ENCODE results near the gene AAMDC.
"Not testable (repeated sequence)": the region's sequence is repeated elsewhere in the genome, so short reads cannot be mapped to it uniquely, and the experiment has no call there.

The AAMDC gene

GRCh38 chr11:77857906-77858457 lies 37.0 kb downstream of the AAMDC start:
- not testable (repeated sequence) for H3K9me3 Mint-ChIP-seq; H3K4me3 Mint-ChIP-seq; DNase-seq (ENCODE audit: low spot score in 2 of 2); H3K4me1 Mint-ChIP-seq; ATAC-seq; H3K27ac Mint-ChIP-seq; H3K36me3 Mint-ChIP-seq

DNA sequence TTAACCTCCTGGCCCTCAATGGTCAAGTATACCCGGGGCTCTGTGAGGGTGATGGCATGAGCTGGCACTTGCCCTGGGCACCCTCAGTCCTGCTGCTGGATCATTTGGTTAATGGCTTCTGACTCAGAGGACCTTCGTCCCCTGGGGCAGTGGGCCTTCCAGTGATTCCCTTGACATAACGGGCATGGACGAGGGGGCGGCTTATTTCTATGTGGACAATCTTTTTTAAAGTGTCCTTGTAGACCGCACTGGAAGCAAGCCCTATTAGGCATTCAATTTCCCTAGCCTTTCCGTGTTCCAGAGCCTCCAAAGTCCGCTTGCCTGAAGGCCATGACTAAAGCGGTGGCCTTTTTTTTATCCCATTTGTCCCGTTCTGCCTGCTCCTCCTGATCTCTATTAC lies 40.5 kb downstream of the AAMDC start:
- not testable (repeated sequence) for DNase-seq (ENCODE audit: low spot score in 2 of 2); ATAC-seq; H3K27ac Mint-ChIP-seq; H3K9me3 Mint-ChIP-seq; H3K4me3 Mint-ChIP-seq; H3K4me1 Mint-ChIP-seq; H3K36me3 Mint-ChIP-seq

GRCh38 chr11:77865805-77866204 lies 44.9 kb downstream of the AAMDC start:
- Mint-ChIP-seq H3K36me3 (peaks cover 7% of the 10 kb centered on the region), H3K4me3 (no peak overlapping the region), H3K27ac (no peak overlapping the region), H3K4me1 (no peaks in the 10 kb centered on the region), H3K9me3 (no peaks in the 10 kb centered on the region)
- ATAC-seq (no peak), DNase-seq (ENCODE audit: low spot score in 2 of 2) (no peak)

- H3K27ac Mint-ChIP-seq = no peak overlapping the region
- no peak for ATAC-seq
- DNase-seq (ENCODE audit: low spot score in 2 of 2) = no peak
- H3K4me3 Mint-ChIP-seq = no peak overlapping the region
- no peaks in the 10 kb centered on the region for H3K4me1 Mint-ChIP-seq
- H3K9me3 Mint-ChIP-seq = no peaks in the 10 kb centered on the region
- peaks cover 11% of the 10 kb centered on the region for H3K36me3 Mint-ChIP-seq
Measured at GRCh38 chr11:77866336-77866735, 45.4 kb downstream of the AAMDC start.

DNA sequence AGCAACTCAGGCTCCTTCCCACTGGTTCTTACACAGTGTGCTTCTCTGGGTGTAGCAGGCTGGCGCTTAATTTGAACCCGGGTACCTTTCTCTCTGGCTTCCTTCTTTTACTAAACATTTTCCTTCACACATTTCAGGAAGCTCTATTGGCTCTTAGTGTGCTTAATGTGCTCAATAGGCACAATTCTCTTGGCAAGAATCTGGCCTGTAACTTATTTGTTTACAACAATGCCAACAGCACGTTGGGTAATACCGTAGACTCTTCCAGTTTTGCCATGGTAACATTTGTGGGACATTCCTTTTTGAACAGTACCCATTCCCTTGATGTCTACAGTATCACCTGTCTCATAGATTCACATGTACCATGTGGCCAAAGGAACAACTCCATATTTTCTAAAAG lies 47.8 kb downstream of the AAMDC start:
- Mint-ChIP-seq H3K36me3 (peaks cover 19% of the 10 kb centered on the region), H3K4me1 (no peaks in the 10 kb centered on the region), H3K27ac (no peak overlapping the region), H3K9me3 (no peaks in the 10 kb centered on the region), H3K4me3 (no peak overlapping the region)
- ATAC-seq (no peak), DNase-seq (ENCODE audit: low spot score in 2 of 2) (no peak)

GRCh38 chr11:77871855-77872254 lies 50.9 kb downstream of the AAMDC start:
- Mint-ChIP-seq H3K36me3 (peaks cover 29% of the 10 kb centered on the region), H3K4me1 (no peaks in the 10 kb centered on the region), H3K4me3 (no peak overlapping the region), H3K9me3 (no peaks in the 10 kb centered on the region), H3K27ac (no peak overlapping the region)
- DNase-seq (ENCODE audit: low spot score in 2 of 2) = no peak
- ATAC-seq = no peak

- ATAC-seq = no peak
- peaks cover 39% of the 10 kb centered on the region for H3K36me3 Mint-ChIP-seq
- H3K9me3 Mint-ChIP-seq = no peaks in the 10 kb centered on the region
- DNase-seq (ENCODE audit: low spot score in 2 of 2) = no peak
- no peaks in the 10 kb centered on the region for H3K4me1 Mint-ChIP-seq
- no peak overlapping the region for H3K4me3 Mint-ChIP-seq
- H3K27ac Mint-ChIP-seq = no peak overlapping the region
Measured at GRCh38 chr11:77873345-77873744, 52.4 kb downstream of the AAMDC start.

- ATAC-seq = no peak
- peaks cover 44% of the 10 kb centered on the region for H3K36me3 Mint-ChIP-seq
Measured at GRCh38 chr11:77874206-77874605, 53.3 kb downstream of the AAMDC start.

DNA sequence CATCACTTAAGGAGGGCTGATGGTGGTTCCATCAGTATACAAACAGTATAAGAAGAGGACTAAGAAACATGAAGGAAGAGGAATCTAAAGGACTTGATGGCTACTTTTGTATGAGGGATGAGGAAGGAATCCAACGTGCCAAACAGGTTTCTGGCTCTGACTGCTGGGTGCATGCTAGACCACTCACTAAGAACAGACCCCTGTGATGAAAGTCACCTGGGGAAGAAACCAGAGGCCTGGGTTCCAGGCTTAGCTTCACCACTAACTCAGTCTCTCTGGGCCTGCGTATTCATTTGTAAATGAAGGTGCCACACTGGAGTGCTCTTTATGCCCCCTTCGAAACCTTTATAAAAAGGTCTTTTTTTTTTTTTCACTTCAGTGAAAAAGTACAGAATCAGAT lies 55.1 kb downstream of the AAMDC start:
- Mint-ChIP-seq H3K4me1 (peaks cover 9% of the 10 kb centered on the region), H3K4me3 (no peak overlapping the region), H3K36me3 (peaks cover 58% of the 10 kb centered on the region), H3K27ac (no peak overlapping the region), H3K9me3 (no peaks in the 10 kb centered on the region)
- ATAC-seq = no peak
- DNase-seq (ENCODE audit: low spot score in 2 of 2) = no peak

More at GRCh38 chr11:77874206-77874605, 53.3 kb downstream of the AAMDC start:
- Mint-ChIP-seq H3K27ac (no peak overlapping the region), H3K4me1 (no peaks in the 10 kb centered on the region), H3K9me3 (no peaks in the 10 kb centered on the region), H3K4me3 (no peak overlapping the region)
- no peak for DNase-seq (ENCODE audit: low spot score in 2 of 2)

- not testable (repeated sequence) for H3K27ac Mint-ChIP-seq; H3K4me1 Mint-ChIP-seq; H3K4me3 Mint-ChIP-seq; H3K9me3 Mint-ChIP-seq; DNase-seq (ENCODE audit: low spot score in 2 of 2); ATAC-seq
- H3K36me3 Mint-ChIP-seq = peaks cover 69% of the 10 kb centered on the region
Measured at GRCh38 chr11:77878247-77878646, 57.3 kb downstream of the AAMDC start.

GRCh38 chr11:77879218-77879617 lies 58.3 kb downstream of the AAMDC start:
- H3K27ac Mint-ChIP-seq = peak overlapping the region; percentile 78

DNA sequence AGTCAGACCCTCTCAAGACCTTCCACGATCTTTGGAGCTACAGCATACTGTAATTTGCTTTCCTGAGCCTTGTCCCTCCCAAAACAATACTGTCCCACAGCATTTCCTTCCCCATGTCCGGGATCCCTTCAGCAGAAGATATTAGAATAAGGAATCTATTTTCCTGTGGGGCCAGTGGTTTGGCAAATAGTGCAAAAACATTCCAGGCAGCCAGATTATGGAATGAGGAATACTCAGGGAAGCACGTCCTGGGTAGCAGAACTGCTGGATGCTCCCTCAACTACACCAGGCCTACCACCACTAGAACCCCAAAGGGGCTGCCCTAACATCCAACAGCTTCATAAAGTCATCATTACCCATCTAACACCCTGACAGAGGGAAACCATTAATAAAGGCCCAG lies 61.5 kb downstream of the AAMDC start:
- Mint-ChIP-seq H3K36me3 (peaks cover 88% of the 10 kb centered on the region), H3K4me3 (no peak overlapping the region), H3K4me1 (peaks cover 9% of the 10 kb centered on the region), H3K27ac (peak overlapping the region; percentile 14), H3K9me3 (no peaks in the 10 kb centered on the region)
- DNase-seq (ENCODE audit: low spot score in 2 of 2) = no peak
- no peak for ATAC-seq

More at GRCh38 chr11:77879218-77879617, 58.3 kb downstream of the AAMDC start:
- H3K4me1 Mint-ChIP-seq = peaks cover 9% of the 10 kb centered on the region
- DNase-seq (ENCODE audit: low spot score in 2 of 2) = no peak
- peak; percentile 37 for ATAC-seq
- no peak overlapping the region for H3K4me3 Mint-ChIP-seq
- H3K36me3 Mint-ChIP-seq = peaks cover 79% of the 10 kb centered on the region
- no peaks in the 10 kb centered on the region for H3K9me3 Mint-ChIP-seq

GRCh38 chr11:77883775-77884174 lies 62.8 kb downstream of the AAMDC start:
- H3K9me3 Mint-ChIP-seq = no peaks in the 10 kb centered on the region
- ATAC-seq = no peak

GRCh38 chr11:77884186-77884828 lies 63.4 kb downstream of the AAMDC start:
- peak overlapping the region; percentile 81 for H3K27ac Mint-ChIP-seq
- peaks cover 9% of the 10 kb centered on the region for H3K4me1 Mint-ChIP-seq
- no peak overlapping the region for H3K4me3 Mint-ChIP-seq
- peaks cover 70% of the 10 kb centered on the region for H3K36me3 Mint-ChIP-seq
- H3K9me3 Mint-ChIP-seq = no peaks in the 10 kb centered on the region
- ATAC-seq (no peak), DNase-seq (ENCODE audit: low spot score in 2 of 2) (no peak)

More at GRCh38 chr11:77883775-77884174, 62.8 kb downstream of the AAMDC start:
- peaks cover 75% of the 10 kb centered on the region for H3K36me3 Mint-ChIP-seq
- H3K4me1 Mint-ChIP-seq = peaks cover 9% of the 10 kb centered on the region
- H3K27ac Mint-ChIP-seq = no peak overlapping the region
- H3K4me3 Mint-ChIP-seq = no peak overlapping the region
- DNase-seq (ENCODE audit: low spot score in 2 of 2) = no peak

DNA sequence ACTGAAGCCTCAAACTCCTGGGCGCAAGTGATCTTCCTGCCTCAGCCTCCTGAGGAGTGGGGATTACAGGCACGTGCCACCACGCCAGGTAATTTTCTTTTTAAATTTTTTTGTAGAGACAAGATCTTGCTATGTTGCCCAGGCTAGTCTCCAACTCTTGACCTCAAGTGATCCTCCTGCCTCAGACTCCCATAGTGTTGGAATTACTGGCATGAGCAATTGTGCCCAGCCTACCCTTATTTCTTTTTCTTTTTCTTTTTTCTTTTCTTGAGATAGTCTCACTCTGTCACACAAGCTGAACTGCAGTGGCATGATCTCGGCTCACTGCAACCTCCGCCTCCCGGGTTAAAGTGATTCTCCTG lies 63.9 kb downstream of the AAMDC start:
- ATAC-seq (no peak), DNase-seq (ENCODE audit: low spot score in 2 of 2) (no peak)
- peaks cover 66% of the 10 kb centered on the region for H3K36me3 Mint-ChIP-seq
- no peaks in the 10 kb centered on the region for H3K9me3 Mint-ChIP-seq
- no peak overlapping the region for H3K4me3 Mint-ChIP-seq
- peaks cover 5% of the 10 kb centered on the region for H3K4me1 Mint-ChIP-seq
- H3K27ac Mint-ChIP-seq = peak overlapping the region; percentile 81

DNA sequence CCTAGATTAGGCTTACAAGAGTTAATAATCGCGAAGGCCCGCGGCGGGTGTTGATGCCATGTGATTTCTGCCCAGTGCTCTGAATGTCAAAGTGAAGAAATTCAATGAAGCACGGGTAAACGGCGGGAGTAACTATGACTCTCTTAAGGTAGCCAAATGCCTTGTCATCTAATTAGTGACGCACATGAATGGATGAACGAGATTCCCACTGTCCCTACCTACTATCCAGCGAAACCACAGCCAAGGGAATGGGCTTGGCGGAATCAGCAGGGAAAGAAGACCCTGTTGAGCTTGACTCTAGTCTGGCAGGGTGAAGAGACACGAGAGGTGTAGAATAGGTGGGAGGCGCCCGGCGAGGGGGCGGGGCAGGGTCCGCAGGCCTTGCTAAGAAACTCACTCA lies 65.5 kb downstream of the AAMDC start:
- H3K9me3 Mint-ChIP-seq = no peaks in the 10 kb centered on the region
- ATAC-seq (no peak), DNase-seq (ENCODE audit: low spot score in 2 of 2) (no peak)
- no peak overlapping the region for H3K4me3 Mint-ChIP-seq
- H3K27ac Mint-ChIP-seq = no peak overlapping the region
- H3K36me3 Mint-ChIP-seq = peaks cover 69% of the 10 kb centered on the region
- H3K4me1 Mint-ChIP-seq = no peaks in the 10 kb centered on the region

All from stimulated activated effector memory CD8-positive, alpha-beta T cell treated with anti-CD3 and anti-CD28 coated beads, Interleukin-12 subunit alpha, Interleukin-12 subunit beta, amount 100 ng/mL, for 72 hours (primary cell).